ENCODE data around the gene SULF2.

DNA sequence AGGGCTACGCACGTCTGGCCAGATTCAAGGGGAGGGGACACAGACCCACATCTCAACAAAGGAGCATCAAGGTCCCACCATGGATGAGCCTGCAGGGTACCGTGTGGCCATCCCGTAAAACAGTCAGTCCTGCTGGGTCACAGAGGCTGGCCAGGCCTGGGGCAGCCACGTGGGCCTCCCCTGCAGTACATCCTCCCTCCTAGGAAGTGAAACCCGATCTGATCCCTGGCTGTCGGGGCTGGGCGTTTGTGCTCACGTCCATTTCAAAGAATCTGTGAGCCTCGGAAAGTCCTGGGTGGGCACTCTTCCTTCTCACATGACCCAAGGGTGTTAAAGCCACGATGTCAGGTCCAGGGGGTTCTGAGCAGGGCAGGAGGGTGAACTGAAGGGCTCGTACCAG is 14.3 kb downstream of the SULF2 start:
- TF ChIP-seq, protein P1, sequence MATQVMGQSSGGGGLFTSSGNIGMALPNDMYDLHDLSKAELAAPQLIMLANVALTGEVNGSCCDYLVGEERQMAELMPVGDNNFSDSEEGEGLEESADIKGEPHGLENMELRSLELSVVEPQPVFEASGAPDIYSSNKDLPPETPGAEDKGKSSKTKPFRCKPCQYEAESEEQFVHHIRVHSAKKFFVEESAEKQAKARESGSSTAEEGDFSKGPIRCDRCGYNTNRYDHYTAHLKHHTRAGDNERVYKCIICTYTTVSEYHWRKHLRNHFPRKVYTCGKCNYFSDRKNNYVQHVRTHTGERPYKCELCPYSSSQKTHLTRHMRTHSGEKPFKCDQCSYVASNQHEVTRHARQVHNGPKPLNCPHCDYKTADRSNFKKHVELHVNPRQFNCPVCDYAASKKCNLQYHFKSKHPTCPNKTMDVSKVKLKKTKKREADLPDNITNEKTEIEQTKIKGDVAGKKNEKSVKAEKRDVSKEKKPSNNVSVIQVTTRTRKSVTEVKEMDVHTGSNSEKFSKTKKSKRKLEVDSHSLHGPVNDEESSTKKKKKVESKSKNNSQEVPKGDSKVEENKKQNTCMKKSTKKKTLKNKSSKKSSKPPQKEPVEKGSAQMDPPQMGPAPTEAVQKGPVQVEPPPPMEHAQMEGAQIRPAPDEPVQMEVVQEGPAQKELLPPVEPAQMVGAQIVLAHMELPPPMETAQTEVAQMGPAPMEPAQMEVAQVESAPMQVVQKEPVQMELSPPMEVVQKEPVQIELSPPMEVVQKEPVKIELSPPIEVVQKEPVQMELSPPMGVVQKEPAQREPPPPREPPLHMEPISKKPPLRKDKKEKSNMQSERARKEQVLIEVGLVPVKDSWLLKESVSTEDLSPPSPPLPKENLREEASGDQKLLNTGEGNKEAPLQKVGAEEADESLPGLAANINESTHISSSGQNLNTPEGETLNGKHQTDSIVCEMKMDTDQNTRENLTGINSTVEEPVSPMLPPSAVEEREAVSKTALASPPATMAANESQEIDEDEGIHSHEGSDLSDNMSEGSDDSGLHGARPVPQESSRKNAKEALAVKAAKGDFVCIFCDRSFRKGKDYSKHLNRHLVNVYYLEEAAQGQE (IDR thresholded peaks at IDR 0.05), result no peak
- TF ChIP-seq, protein P2, sequence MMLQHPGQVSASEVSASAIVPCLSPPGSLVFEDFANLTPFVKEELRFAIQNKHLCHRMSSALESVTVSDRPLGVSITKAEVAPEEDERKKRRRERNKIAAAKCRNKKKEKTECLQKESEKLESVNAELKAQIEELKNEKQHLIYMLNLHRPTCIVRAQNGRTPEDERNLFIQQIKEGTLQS (IDR thresholded peaks at IDR 0.05), result no peak
- TF ChIP-seq JUND (IDR thresholded peaks at IDR 0.05), result no peak
- TF ChIP-seq GABPA (IDR thresholded peaks at IDR 0.05 in 1 of 2, conservative IDR thresholded peaks at IDR 0.05 in 1 of 2), result no peak
- TF ChIP-seq RAD21 (IDR thresholded peaks at IDR 0.05), result no peak
- TF ChIP-seq, protein P3, sequence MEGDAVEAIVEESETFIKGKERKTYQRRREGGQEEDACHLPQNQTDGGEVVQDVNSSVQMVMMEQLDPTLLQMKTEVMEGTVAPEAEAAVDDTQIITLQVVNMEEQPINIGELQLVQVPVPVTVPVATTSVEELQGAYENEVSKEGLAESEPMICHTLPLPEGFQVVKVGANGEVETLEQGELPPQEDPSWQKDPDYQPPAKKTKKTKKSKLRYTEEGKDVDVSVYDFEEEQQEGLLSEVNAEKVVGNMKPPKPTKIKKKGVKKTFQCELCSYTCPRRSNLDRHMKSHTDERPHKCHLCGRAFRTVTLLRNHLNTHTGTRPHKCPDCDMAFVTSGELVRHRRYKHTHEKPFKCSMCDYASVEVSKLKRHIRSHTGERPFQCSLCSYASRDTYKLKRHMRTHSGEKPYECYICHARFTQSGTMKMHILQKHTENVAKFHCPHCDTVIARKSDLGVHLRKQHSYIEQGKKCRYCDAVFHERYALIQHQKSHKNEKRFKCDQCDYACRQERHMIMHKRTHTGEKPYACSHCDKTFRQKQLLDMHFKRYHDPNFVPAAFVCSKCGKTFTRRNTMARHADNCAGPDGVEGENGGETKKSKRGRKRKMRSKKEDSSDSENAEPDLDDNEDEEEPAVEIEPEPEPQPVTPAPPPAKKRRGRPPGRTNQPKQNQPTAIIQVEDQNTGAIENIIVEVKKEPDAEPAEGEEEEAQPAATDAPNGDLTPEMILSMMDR (IDR thresholded peaks at IDR 0.05; ENCODE audit: low read depth, low read length, missing input control), result no peak
- no peak for TF ChIP-seq YY1 (IDR thresholded peaks at IDR 0.05)
- TF ChIP-seq FOXA1 (IDR thresholded peaks at IDR 0.05), result no peak
- TF ChIP-seq, protein P4, sequence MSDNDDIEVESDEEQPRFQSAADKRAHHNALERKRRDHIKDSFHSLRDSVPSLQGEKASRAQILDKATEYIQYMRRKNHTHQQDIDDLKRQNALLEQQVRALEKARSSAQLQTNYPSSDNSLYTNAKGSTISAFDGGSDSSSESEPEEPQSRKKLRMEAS (IDR thresholded peaks at IDR 0.05), result no peak
- TF ChIP-seq TAF1 (conservative IDR thresholded peaks at IDR 0.05), result no peak
